Stimulated activated CD4-positive, alpha-beta T cell treated with anti-CD3 and anti-CD28 coated beads, Interleukin-2, amount 100 ng/mL, for 24 hours (primary cell): ENCODE results near the gene LEFTY1.
A peak's percentile ranks its signal among the peaks of the same experiment; 100 is the strongest.

ENCODE experiments used
- DNase-seq, 2 donors: peaks; one replicate each; pipeline ENCODE4 v3.0.0-alpha.2; 2020

LEFTY1 gene

GRCh38 chr1:225887030-225887314 lies 2.0 kb downstream of the LEFTY1 start:
- no peak for DNase-seq

GRCh38 chr1:225886159-225887029 lies 2.6 kb downstream of the LEFTY1 start:
- no peak for DNase-seq

GRCh38 chr1:225885336-225885735 lies 3.6 kb downstream of the LEFTY1 start:
- DNase-seq: no peak

- no peak for DNase-seq
These were observed 5.2 kb downstream of the LEFTY1 start for GRCh38 chr1:225883616-225884265.

GRCh38 chr1:225882694-225883615 lies 6.0 kb downstream of the LEFTY1 start:
- peak; percentile 56 to 59 for DNase-seq

GRCh38 chr1:225881959-225882693 lies 6.8 kb downstream of the LEFTY1 start, which contains the start of gene TMEM63A:
Gene TMEM63A (minus strand): TSS chr1:225882380. CDS start chr1:225877580, 4,800 bp downstream.
- peak; percentile 87 to 90 for DNase-seq

GRCh38 chr1:225881081-225881958 lies 7.6 kb downstream of the LEFTY1 start:
- DNase-seq: peak; percentile 46 to 60

- no peak for DNase-seq
These were observed 8.3 kb downstream of the LEFTY1 start for GRCh38 chr1:225880636-225881035.

GRCh38 chr1:225880222-225880588 lies 8.7 kb downstream of the LEFTY1 start:
- no peak for DNase-seq

GRCh38 chr1:225879521-225880221 lies 9.3 kb downstream of the LEFTY1 start:
- DNase-seq: peak in 1 of 2 donors; percentile 48

GRCh38 chr1:225878282-225878681 lies 10.7 kb downstream of the LEFTY1 start:
- DNase-seq: no peak

- DNase-seq: peak in 1 of 2 donors; percentile 55
These were observed 11.4 kb downstream of the LEFTY1 start for GRCh38 chr1:225877580-225877979.

GRCh38 chr1:225876900-225877510 lies 11.9 kb downstream of the LEFTY1 start:
- DNase-seq: no peak

- no peak for DNase-seq
These were observed 13.7 kb downstream of the LEFTY1 start for GRCh38 chr1:225875044-225875815.

GRCh38 chr1:225874431-225874830 lies 14.5 kb downstream of the LEFTY1 start:
- no peak for DNase-seq

GRCh38 chr1:225873281-225873850 lies 15.6 kb downstream of the LEFTY1 start:
- DNase-seq: no peak

GRCh38 chr1:225872075-225872430 lies 16.9 kb downstream of the LEFTY1 start:
- DNase-seq: no peak

- DNase-seq: no peak
These were observed 17.4 kb downstream of the LEFTY1 start for GRCh38 chr1:225871359-225872074.

GRCh38 chr1:225870911-225871310 lies 18.0 kb downstream of the LEFTY1 start:
- no peak for DNase-seq
